Trophoblast cell (in vitro differentiated cells and primary cell): Measurements from ENCODE around the gene SNTG2.

Source experiments
- DNase-seq, 2 donors: peaks; one replicate each; pipeline ENCODE4 v3.0.0-alpha.2; 2016
- H2AFZ ChIP-seq: 2 replicates; pipeline ENCODE4 v1.6.1; 2013; ENCODE audit warnings: low read length, moderate library complexity, mild to moderate bottlenecking; ENCODE audit not compliant: insufficient read depth, poor library complexity
- H2AK5ac ChIP-seq: 2 replicates; pipeline ENCODE4 v1.6.1; 2013; ENCODE audit warnings: mild to moderate bottlenecking, low read length
- H2BK120ac ChIP-seq: 2 replicates; pipeline ENCODE4 v1.6.1; 2013; ENCODE audit warnings: low read length, mild to moderate bottlenecking, moderate library complexity; ENCODE audit not compliant: insufficient read depth, poor library complexity
- H2BK12ac ChIP-seq: 2 replicates; pipeline ENCODE4 v1.6.1; 2013; ENCODE audit warnings: mild to moderate bottlenecking, low read length, moderate library complexity
- H2BK5ac ChIP-seq: 2 replicates; pipeline ENCODE4 v1.6.1; 2013; ENCODE audit warnings: low read length, low read depth, moderate library complexity, mild to moderate bottlenecking; ENCODE audit not compliant: poor library complexity
- H3K14ac ChIP-seq: 2 replicates; pipeline ENCODE4 v1.6.1; 2013; ENCODE audit warnings: mild to moderate bottlenecking, low read length
- H3K18ac ChIP-seq: 2 replicates; pipeline ENCODE4 v1.6.1; 2013; ENCODE audit warnings: mild to moderate bottlenecking, low read length
- H3K23ac ChIP-seq: 2 replicates; pipeline ENCODE4 v1.6.1; 2013; ENCODE audit warnings: low read length
- H3K27ac ChIP-seq: 2 replicates; pipeline ENCODE4 v1.5.1; 2013; ENCODE audit warnings: low read depth, mild to moderate bottlenecking, inconsistent platforms, low read length, moderate library complexity
- H3K27me3 ChIP-seq: 2 replicates; pipeline ENCODE4 v1.6.1; 2013; ENCODE audit warnings: inconsistent platforms, mild to moderate bottlenecking, low read length, moderate library complexity; ENCODE audit not compliant: insufficient read depth
- H3K36me3 ChIP-seq, 2 experiments: 1 replicate in 1 of 2; 2 replicates in 1 of 2; pipeline ENCODE4 v1.6.1; 2013; ENCODE audit warnings: low read length in 2 of 2, mild to moderate bottlenecking in 2 of 2, moderate library complexity in 1 of 2; ENCODE audit not compliant: insufficient read depth in 2 of 2, control insufficient read depth in 1 of 2
- H3K4ac ChIP-seq: 2 replicates; pipeline ENCODE4 v1.6.1; 2013; ENCODE audit warnings: low read depth, mild to moderate bottlenecking, low read length, moderate library complexity
- H3K4me1 ChIP-seq, 2 experiments: 1 replicate in 1 of 2; 2 replicates in 1 of 2; pipeline ENCODE4 v1.6.1; 2013; ENCODE audit warnings: low read length in 2 of 2, mild to moderate bottlenecking in 2 of 2, moderate library complexity in 1 of 2; ENCODE audit not compliant: insufficient read depth in 2 of 2, control insufficient read depth in 1 of 2
- H3K4me2 ChIP-seq: 2 replicates; pipeline ENCODE4 v1.6.1; 2013; ENCODE audit warnings: inconsistent platforms, mild to moderate bottlenecking, low read length, moderate library complexity
- H3K4me3 ChIP-seq: 2 replicates; pipeline ENCODE4 v1.5.1; 2013; ENCODE audit warnings: mild to moderate bottlenecking, low read depth, low read length, inconsistent platforms
- H3K79me1 ChIP-seq: one replicate; pipeline ENCODE4 v1.6.1; 2013; ENCODE audit warnings: low read length
- H3K79me2 ChIP-seq: 2 replicates; pipeline ENCODE4 v1.6.1; 2013; ENCODE audit warnings: low read length, mild to moderate bottlenecking; ENCODE audit not compliant: control insufficient read depth, insufficient read depth, poor library complexity
- H3K9ac ChIP-seq: 2 replicates; pipeline ENCODE4 v1.6.1; 2013; ENCODE audit warnings: mild to moderate bottlenecking, low read length
- H3K9me3 ChIP-seq: 2 replicates; pipeline ENCODE4 v1.6.1; 2013; ENCODE audit warnings: low read depth, mild to moderate bottlenecking, control low read depth, inconsistent platforms, low read length; ENCODE audit not compliant: insufficient read depth
- H4K12ac ChIP-seq: 2 replicates; pipeline ENCODE4 v1.6.1; 2013; ENCODE audit warnings: low read depth, mild to moderate bottlenecking, low read length, moderate library complexity
- H4K8ac ChIP-seq: 2 replicates; pipeline ENCODE4 v1.6.1; 2013; ENCODE audit warnings: low read depth, mild to moderate bottlenecking, low read length, moderate library complexity
- H4K91ac ChIP-seq: one replicate; pipeline ENCODE4 v1.6.1; 2013; ENCODE audit warnings: low read depth, mild to moderate bottlenecking, low read length, moderate library complexity
- WGBS: extraction: QIAGEN DNeasy Blood & Tissue Kit; methylation state at CpG from one replicate; pipeline ENCODE4 v1.1.7; 2013; ENCODE audit warnings: missing lambda C conversion rate; ENCODE audit not compliant: insufficient read length, insufficient coverage; ENCODE audit errors: extremely low coverage; 5-methylcytosine and 5-hydroxymethylcytosine counted together

SNTG2 gene

DNA sequence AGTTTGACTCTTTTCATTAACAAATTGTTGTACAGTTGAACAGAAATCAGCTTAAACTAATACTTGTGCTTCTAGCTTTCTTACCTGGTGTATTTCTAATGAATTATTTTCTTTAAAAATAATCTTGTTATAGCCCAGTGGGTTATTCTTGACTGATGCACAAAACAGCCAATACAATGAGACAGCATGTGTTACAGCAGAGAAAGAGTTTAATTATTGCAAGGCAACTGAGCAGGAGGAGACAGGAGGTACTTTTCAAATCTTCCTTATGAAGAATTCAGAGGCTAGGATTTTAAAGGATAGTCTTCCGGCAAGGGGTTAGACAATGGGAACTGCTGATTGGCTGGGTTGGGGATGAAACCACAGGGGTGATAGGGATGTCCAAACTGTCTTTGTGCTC lies 398.1 kb downstream of the SNTG2 start:
- Histone ChIP-seq H3K4me3 (no peak overlapping the region), H3K23ac (no peak overlapping the region), H4K12ac (no peak overlapping the region), H3K79me2 (no peaks in the 10 kb centered on the region), H4K8ac (no peak overlapping the region), H2BK12ac (no peak overlapping the region), H3K36me3 (no peaks in the 10 kb centered on the region), H3K27me3 (no peaks in the 10 kb centered on the region), H3K9ac (no peak overlapping the region), H3K14ac (no peak overlapping the region), H2BK120ac (no peak overlapping the region), H2BK5ac (no peak overlapping the region), H3K4me2 (no peak overlapping the region), H2AFZ (no peak overlapping the region), H3K4ac (no peak overlapping the region), H3K4me1 (no peaks in the 10 kb centered on the region), H3K9me3 (peaks cover 8% of the 10 kb centered on the region), H3K18ac (no peak overlapping the region), H3K79me1 (no peaks in the 10 kb centered on the region), H4K91ac (no peak overlapping the region), H2AK5ac (no peak overlapping the region), H3K27ac (no peak overlapping the region)
- no peak for DNase-seq
- WGBS, result no CpG with 5 or more reads among the region's 1 CpG

DNA sequence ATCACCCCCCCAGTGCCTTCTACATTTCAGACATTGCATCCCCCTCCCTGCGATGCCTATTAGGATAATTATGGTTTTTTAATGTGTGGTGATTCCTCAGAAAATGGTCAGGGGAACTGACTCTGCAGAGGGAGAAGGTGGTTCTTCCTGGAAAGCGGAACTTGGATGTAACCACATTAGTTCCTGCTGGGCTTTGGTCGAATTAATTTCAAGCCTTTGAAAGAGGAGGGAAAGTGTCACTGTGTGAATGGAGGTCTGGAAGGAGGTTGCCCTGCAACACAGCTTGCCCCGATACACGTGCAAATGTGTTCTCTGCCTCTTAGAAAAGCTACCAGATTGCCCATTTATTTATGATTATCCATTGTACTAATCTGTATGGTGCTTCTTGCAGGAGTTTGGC lies 399.5 kb downstream of the SNTG2 start:
- H3K79me2 ChIP-seq, result no peaks in the 10 kb centered on the region
- H4K12ac ChIP-seq, result no peak overlapping the region
- H2BK5ac ChIP-seq, result no peak overlapping the region
- H3K36me3 ChIP-seq, result no peaks in the 10 kb centered on the region
- H2AFZ ChIP-seq, result no peak overlapping the region
- H3K18ac ChIP-seq, result no peak overlapping the region
- H2AK5ac ChIP-seq, result no peak overlapping the region
- H4K8ac ChIP-seq, result no peak overlapping the region
- DNase-seq, result no peak
- H3K4me3 ChIP-seq, result no peak overlapping the region
- no peak overlapping the region for H2BK12ac ChIP-seq
- no peak overlapping the region for H3K14ac ChIP-seq
- WGBS, result no CpG with 5 or more reads among the region's 5 CpGs
- H3K27me3 ChIP-seq, result no peaks in the 10 kb centered on the region
- H3K27ac ChIP-seq, result no peak overlapping the region
- no peaks in the 10 kb centered on the region for H3K79me1 ChIP-seq
- H3K4me1 ChIP-seq, result no peaks in the 10 kb centered on the region
- H3K4me2 ChIP-seq, result no peak overlapping the region
- H3K9me3 ChIP-seq, result peaks cover 8% of the 10 kb centered on the region
- H3K9ac ChIP-seq, result no peak overlapping the region
- H3K23ac ChIP-seq, result no peak overlapping the region
- H2BK120ac ChIP-seq, result no peak overlapping the region
- no peak overlapping the region for H4K91ac ChIP-seq
- no peak overlapping the region for H3K4ac ChIP-seq

DNA sequence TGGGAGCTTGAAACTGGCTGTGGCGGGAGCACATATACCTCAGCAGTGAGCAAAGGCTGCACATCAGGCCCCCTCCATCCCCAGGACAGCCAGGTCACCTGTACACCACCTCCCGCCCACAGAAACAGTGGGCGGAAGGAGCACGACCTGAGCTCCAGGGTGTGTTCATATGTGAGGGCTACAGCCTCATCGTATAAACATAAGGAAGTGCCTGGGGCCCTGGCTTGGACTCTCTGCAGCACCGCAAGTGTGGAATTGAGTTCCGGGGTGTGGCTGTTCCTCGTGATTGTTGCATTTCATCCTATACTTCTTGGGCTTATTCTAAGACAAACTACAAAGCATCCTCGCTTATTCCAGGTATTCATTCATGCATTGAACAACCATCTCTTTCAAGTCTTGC lies 402.5 kb downstream of the SNTG2 start:
- no peak for DNase-seq
- Histone ChIP-seq H3K4me2 (no peak overlapping the region), H3K27me3 (no peaks in the 10 kb centered on the region), H3K4me1 (no peaks in the 10 kb centered on the region), H2BK120ac (no peak overlapping the region), H2AK5ac (no peak overlapping the region), H4K12ac (no peak overlapping the region), H4K8ac (no peak overlapping the region), H2BK12ac (no peak overlapping the region), H3K27ac (no peak overlapping the region), H4K91ac (no peak overlapping the region), H3K23ac (no peak overlapping the region), H3K14ac (no peak overlapping the region), H3K4me3 (no peak overlapping the region), H3K18ac (no peak overlapping the region), H3K79me2 (no peaks in the 10 kb centered on the region), H3K36me3 (no peaks in the 10 kb centered on the region), H3K9me3 (peaks cover 6% of the 10 kb centered on the region), H3K79me1 (no peaks in the 10 kb centered on the region), H2AFZ (no peak overlapping the region), H3K9ac (no peak overlapping the region), H2BK5ac (no peak overlapping the region), H3K4ac (no peak overlapping the region)
- WGBS, result no CpG with 5 or more reads among the region's 9 CpGs

DNA sequence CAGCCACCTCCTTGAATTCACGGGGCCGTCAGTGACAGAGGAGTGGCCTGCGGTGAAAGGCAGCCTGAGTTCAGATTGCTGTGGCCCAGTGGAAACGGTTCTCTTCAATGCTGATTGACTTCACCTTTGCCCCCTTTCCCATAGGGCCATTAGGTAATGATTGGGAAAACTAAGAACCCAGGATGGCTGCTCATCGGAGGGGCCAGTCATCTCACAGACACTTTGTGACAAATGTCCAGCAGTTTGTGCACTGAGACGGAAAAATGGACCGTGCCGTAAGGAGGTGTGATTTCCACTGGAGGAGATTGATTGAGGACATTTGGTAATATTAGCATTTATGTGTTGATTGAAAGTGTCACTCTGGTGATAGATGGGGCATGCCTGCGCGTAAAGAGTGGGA lies 402.9 kb downstream of the SNTG2 start:
- H2AK5ac ChIP-seq, result no peak overlapping the region
- H3K79me2 ChIP-seq, result no peaks in the 10 kb centered on the region
- no CpG with 5 or more reads among the region's 10 CpGs for WGBS
- peaks cover 6% of the 10 kb centered on the region for H3K9me3 ChIP-seq
- H3K4me3 ChIP-seq, result no peak overlapping the region
- no peak overlapping the region for H3K4me2 ChIP-seq
- no peak overlapping the region for H3K9ac ChIP-seq
- H3K27ac ChIP-seq, result no peak overlapping the region
- H3K36me3 ChIP-seq, result no peaks in the 10 kb centered on the region
- H3K27me3 ChIP-seq, result no peaks in the 10 kb centered on the region
- no peak overlapping the region for H2AFZ ChIP-seq
- no peak overlapping the region for H3K18ac ChIP-seq
- H3K4ac ChIP-seq, result no peak overlapping the region
- H4K91ac ChIP-seq, result no peak overlapping the region
- H3K4me1 ChIP-seq, result no peaks in the 10 kb centered on the region
- no peaks in the 10 kb centered on the region for H3K79me1 ChIP-seq
- H2BK120ac ChIP-seq, result no peak overlapping the region
- H2BK5ac ChIP-seq, result no peak overlapping the region
- DNase-seq, result no peak
- no peak overlapping the region for H3K23ac ChIP-seq
- no peak overlapping the region for H4K8ac ChIP-seq
- no peak overlapping the region for H4K12ac ChIP-seq
- H3K14ac ChIP-seq, result no peak overlapping the region
- H2BK12ac ChIP-seq, result no peak overlapping the region
